GM23338 (cell line): Measurements from ENCODE around the gene FGD4. TPM values are rescaled to one million over a fixed set of nuclear protein-coding genes. Genes with fewer than 3 reads are reported as not detected.

Source experiments
- ATAC-seq: fragments of 200-7000 bp; cut with Tn5 transposase; 3 replicates; pipeline ENCODE4 v1.9.1; 2020
- DNase-seq: peaks from one replicate; pipeline ENCODE4 v3.0.0-alpha.2; 2015; ENCODE audit warnings: low spot score
- H2AFZ ChIP-seq: fragments of 200-600 bp; sonication (generic); 2 replicates; pipeline ENCODE4 v1.8.0; 2016; ENCODE audit warnings: antibody characterized with exemption, mild to moderate bottlenecking, moderate library complexity
- H3F3A ChIP-seq: fragments of 200-600 bp; sonication (generic); replicated peaks from 2 replicates; pipeline ENCODE4 v1.8.0; 2017; ENCODE audit warnings: antibody characterized with exemption, mixed run types, low read depth
- H3K27ac ChIP-seq: fragments of 200-600 bp; sonication (generic); 2 replicates; pipeline ENCODE4 v1.6.1; 2016; ENCODE audit warnings: low read depth
- H3K27me3 ChIP-seq: fragments of 200-600 bp; sonication (generic); 2 replicates; pipeline ENCODE4 v1.8.0; 2016; ENCODE audit warnings: mild to moderate bottlenecking, mixed run types, moderate library complexity; ENCODE audit not compliant: insufficient read depth
- H3K36me3 ChIP-seq: fragments of 200-600 bp; sonication (generic); 2 replicates; pipeline ENCODE4 v1.8.0; 2016; ENCODE audit warnings: mild to moderate bottlenecking; ENCODE audit not compliant: insufficient read depth
- H3K4me1 ChIP-seq: fragments of 200-600 bp; sonication (generic); 2 replicates; pipeline ENCODE4 v1.8.0; 2016; ENCODE audit warnings: mild to moderate bottlenecking, moderate library complexity; ENCODE audit not compliant: insufficient read depth
- H3K4me2 ChIP-seq: fragments of 200-600 bp; sonication (generic); 2 replicates; pipeline ENCODE4 v1.7.1; 2017; ENCODE audit warnings: mixed run types
- H3K4me3 ChIP-seq: fragments of 200-600 bp; sonication (generic); 2 replicates; pipeline ENCODE4 v1.6.1; 2016; ENCODE audit warnings: mixed run types
- H3K79me2 ChIP-seq: fragments of 200-600 bp; sonication (generic); replicated peaks from 2 replicates; pipeline ENCODE4 v1.8.0; 2017; ENCODE audit warnings: mild to moderate bottlenecking; ENCODE audit not compliant: insufficient read depth
- H3K9me2 ChIP-seq: fragments of 200-600 bp; sonication (generic); 2 replicates; pipeline ENCODE4 v1.8.0; 2017; ENCODE audit not compliant: insufficient read depth
- H4K20me1 ChIP-seq: fragments of 200-600 bp; sonication (generic); replicated peaks from 2 replicates; pipeline ENCODE4 v1.8.0; 2017; ENCODE audit warnings: mild to moderate bottlenecking; ENCODE audit not compliant: insufficient read depth
- H3K27ac Mint-ChIP-seq: 2 replicates; pipeline ENCODE4 v1.8.0; 2020; ENCODE audit warnings: inconsistent platforms, mild to moderate bottlenecking, moderate library complexity, mixed read lengths
- H3K27me3 Mint-ChIP-seq: 3 replicates; pipeline ENCODE4 v1.8.0; 2022; ENCODE audit warnings: low read depth, mild to moderate bottlenecking, moderate library complexity, mixed read lengths, inconsistent platforms; ENCODE audit not compliant: insufficient read depth, poor library complexity
- H3K36me3 Mint-ChIP-seq: 3 replicates; pipeline ENCODE4 v1.8.0; 2021; ENCODE audit warnings: low read depth, mild to moderate bottlenecking, inconsistent platforms, moderate library complexity, mixed read lengths
- H3K4me1 Mint-ChIP-seq: 3 replicates; pipeline ENCODE4 v1.8.0; 2020; ENCODE audit warnings: mild to moderate bottlenecking, inconsistent platforms, mixed read lengths
- H3K4me3 Mint-ChIP-seq: 3 replicates; pipeline ENCODE4 v1.8.0; 2021; ENCODE audit warnings: moderate library complexity, mild to moderate bottlenecking, inconsistent platforms, mixed read lengths
- H3K9me3 Mint-ChIP-seq: 3 replicates; pipeline ENCODE4 v1.8.0; 2020; ENCODE audit warnings: moderate library complexity, mild to moderate bottlenecking, inconsistent platforms, mixed read lengths
- CREB1 ChIP-seq: fragments of 250-450 bp; sonication (Bioruptor Pico); IDR thresholded peaks from 2 replicates; pipeline ENCODE4 v1.5.0; 2020; ENCODE audit warnings: low read depth, mild to moderate bottlenecking, moderate library complexity
- EZH2 ChIP-seq: fragments of 200-600 bp; sonication (generic); IDR thresholded peaks from one replicate; pipeline ENCODE4 v1.8.0; 2017; ENCODE audit warnings: antibody characterized with exemption, mild to moderate bottlenecking, low read depth; ENCODE audit not compliant: unreplicated experiment
- EZH2phosphoT487 ChIP-seq: fragments of 200-600 bp; sonication (generic); IDR thresholded peaks from one replicate; pipeline ENCODE4 v1.8.1; 2018; ENCODE audit warnings: antibody characterized with exemption; ENCODE audit not compliant: unreplicated experiment
- JUNB ChIP-seq: IDR thresholded peaks from one replicate; pipeline ENCODE4 v1.6.1; 2016; ENCODE audit warnings: antibody characterized with exemption; ENCODE audit not compliant: unreplicated experiment
- NANOG ChIP-seq: IDR thresholded peaks from 2 replicates; pipeline ENCODE4 v1.6.1; 2016; ENCODE audit warnings: antibody characterized with exemption, borderline replicate concordance
- POLR2AphosphoS5 ChIP-seq: IDR thresholded peaks from 2 replicates; pipeline ENCODE4 v1.6.1; 2016; ENCODE audit warnings: antibody characterized with exemption, low read depth
- STAT1 ChIP-seq: IDR thresholded peaks from one replicate; pipeline ENCODE4 v1.6.1; 2016; ENCODE audit warnings: antibody characterized with exemption; ENCODE audit not compliant: unreplicated experiment
- ZNF114 ChIP-seq: fragments of 250-450 bp; sonication (Bioruptor Pico); IDR thresholded peaks from 2 replicates; pipeline ENCODE4 v1.5.0; 2020; ENCODE audit warnings: mild to moderate bottlenecking, moderate library complexity
- ZNF331 ChIP-seq: fragments of 250-450 bp; sonication (Bioruptor Pico); IDR thresholded peaks from 2 replicates; pipeline ENCODE4 v1.5.0; 2020; ENCODE audit warnings: low read depth, mild to moderate bottlenecking, moderate library complexity
- polyA plus RNA-seq: library from polyadenylated mRNA; unstranded; fragments of >200 nt; fragmentation: Nextera tagmentation; extraction: Ambion mirVana; gene quantifications from 2 replicates; pipeline ENCODE4 v1.2.1, GENCODE V29; 2016
- total RNA-seq: library from RNA; depleted of rRNA; stranded (reverse); fragments of >200 nt; shearing (Covaris generic); gene quantifications from 2 replicates; pipeline ENCODE4 v1.2.3, GENCODE V29; 2014
- TF ChIP-seq, protein P1 (sequence below), 2 experiments: fragments of 200-600 bp in 1 of 2; sonication (generic) in 1 of 2; conservative IDR thresholded peaks; 2 replicates each; pipeline versions ENCODE4 v1.5.1 to v1.6.1; 2016 to 2017; ENCODE audit warnings: antibody characterized with exemption in 2 of 2, low read depth in 2 of 2, mild to moderate bottlenecking in 2 of 2, moderate library complexity in 1 of 2
- TF ChIP-seq, protein P2 (sequence below): fragments of 250-450 bp; sonication (Bioruptor Pico); IDR thresholded peaks from 2 replicates; pipeline ENCODE4 v1.5.0; 2020; ENCODE audit warnings: mild to moderate bottlenecking, moderate library complexity
- TF ChIP-seq, protein P3 (sequence below): IDR thresholded peaks from one replicate; pipeline ENCODE4 v1.6.1; 2018; ENCODE audit warnings: antibody characterized with exemption; ENCODE audit not compliant: unreplicated experiment
- TF ChIP-seq, protein P4 (sequence below): IDR thresholded peaks from 2 replicates; pipeline ENCODE4 v1.6.1; 2016; ENCODE audit warnings: antibody characterized with exemption

Gene FGD4
- total and polyA plus RNA-seq, 2 experiments from 2014 or later = 24.3 to 54.3 TPM

DNA sequence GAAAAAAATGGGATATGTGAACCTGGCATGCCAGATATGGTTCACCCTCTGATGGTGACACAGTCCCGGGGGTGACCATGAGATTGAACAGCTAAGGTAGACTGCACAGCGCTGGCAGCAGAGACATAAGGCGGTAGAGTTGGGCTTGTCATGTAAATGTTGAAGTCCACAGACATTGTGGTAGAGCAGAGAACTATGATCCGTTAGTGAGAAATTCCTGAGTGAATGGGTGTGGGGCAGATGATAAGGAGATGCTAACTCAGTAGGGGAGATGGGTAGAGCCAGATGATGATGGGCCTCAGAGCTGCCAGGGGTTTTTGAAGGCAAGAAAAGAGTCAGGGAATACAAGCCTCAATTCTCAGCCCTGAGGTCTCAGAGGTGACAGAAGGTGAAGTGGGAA lies 228.6 kb downstream of the FGD4 start:
- Histone ChIP-seq H3F3A (peaks cover 11% of the 10 kb centered on the region; the same call in 1 of the 2 replicates), H2AFZ (no peak overlapping the region), H3K79me2 (no peaks in the 10 kb centered on the region), H3K9me2 (no peaks in the 10 kb centered on the region), H3K4me1 (no peaks in the 10 kb centered on the region), H3K36me3 (peaks cover 47% of the 10 kb centered on the region), H3K4me2 (no peak overlapping the region), H4K20me1 (peaks cover 8% of the 10 kb centered on the region; the same call in 1 of the 2 replicates), H3K4me3 (no peak overlapping the region), H3K27ac (peak overlapping the region; percentile 63; the same call in 1 of the 2 replicates), H3K27me3 (no peaks in the 10 kb centered on the region)
- DNase-seq (no peak), ATAC-seq (no peak)
- Mint-ChIP-seq H3K9me3 (no peaks in the 10 kb centered on the region; the same call in 2 of the 3 replicates), H3K36me3 (peaks cover 40% of the 10 kb centered on the region), H3K27me3 (no peaks in the 10 kb centered on the region), H3K27ac (no peak overlapping the region), H3K4me1 (no peaks in the 10 kb centered on the region), H3K4me3 (no peak overlapping the region)
- TF ChIP-seq JUNB (no peak), EZH2 (no peak), ZNF331 (CRISPR knock-in tag) (no peak), STAT1 (no peak), ZNF114 (CRISPR knock-in tag) (no peak), POLR2AphosphoS5 (no peak), CREB1 (CRISPR knock-in tag) (no peak), NANOG (no peak), EZH2phosphoT487 (no peak)
- TF ChIP-seq, protein P1, sequence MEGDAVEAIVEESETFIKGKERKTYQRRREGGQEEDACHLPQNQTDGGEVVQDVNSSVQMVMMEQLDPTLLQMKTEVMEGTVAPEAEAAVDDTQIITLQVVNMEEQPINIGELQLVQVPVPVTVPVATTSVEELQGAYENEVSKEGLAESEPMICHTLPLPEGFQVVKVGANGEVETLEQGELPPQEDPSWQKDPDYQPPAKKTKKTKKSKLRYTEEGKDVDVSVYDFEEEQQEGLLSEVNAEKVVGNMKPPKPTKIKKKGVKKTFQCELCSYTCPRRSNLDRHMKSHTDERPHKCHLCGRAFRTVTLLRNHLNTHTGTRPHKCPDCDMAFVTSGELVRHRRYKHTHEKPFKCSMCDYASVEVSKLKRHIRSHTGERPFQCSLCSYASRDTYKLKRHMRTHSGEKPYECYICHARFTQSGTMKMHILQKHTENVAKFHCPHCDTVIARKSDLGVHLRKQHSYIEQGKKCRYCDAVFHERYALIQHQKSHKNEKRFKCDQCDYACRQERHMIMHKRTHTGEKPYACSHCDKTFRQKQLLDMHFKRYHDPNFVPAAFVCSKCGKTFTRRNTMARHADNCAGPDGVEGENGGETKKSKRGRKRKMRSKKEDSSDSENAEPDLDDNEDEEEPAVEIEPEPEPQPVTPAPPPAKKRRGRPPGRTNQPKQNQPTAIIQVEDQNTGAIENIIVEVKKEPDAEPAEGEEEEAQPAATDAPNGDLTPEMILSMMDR (conservative IDR thresholded peaks at IDR 0.05; ENCODE audit: low read depth in 2 of 2) = no peak
- TF ChIP-seq, protein P2, sequence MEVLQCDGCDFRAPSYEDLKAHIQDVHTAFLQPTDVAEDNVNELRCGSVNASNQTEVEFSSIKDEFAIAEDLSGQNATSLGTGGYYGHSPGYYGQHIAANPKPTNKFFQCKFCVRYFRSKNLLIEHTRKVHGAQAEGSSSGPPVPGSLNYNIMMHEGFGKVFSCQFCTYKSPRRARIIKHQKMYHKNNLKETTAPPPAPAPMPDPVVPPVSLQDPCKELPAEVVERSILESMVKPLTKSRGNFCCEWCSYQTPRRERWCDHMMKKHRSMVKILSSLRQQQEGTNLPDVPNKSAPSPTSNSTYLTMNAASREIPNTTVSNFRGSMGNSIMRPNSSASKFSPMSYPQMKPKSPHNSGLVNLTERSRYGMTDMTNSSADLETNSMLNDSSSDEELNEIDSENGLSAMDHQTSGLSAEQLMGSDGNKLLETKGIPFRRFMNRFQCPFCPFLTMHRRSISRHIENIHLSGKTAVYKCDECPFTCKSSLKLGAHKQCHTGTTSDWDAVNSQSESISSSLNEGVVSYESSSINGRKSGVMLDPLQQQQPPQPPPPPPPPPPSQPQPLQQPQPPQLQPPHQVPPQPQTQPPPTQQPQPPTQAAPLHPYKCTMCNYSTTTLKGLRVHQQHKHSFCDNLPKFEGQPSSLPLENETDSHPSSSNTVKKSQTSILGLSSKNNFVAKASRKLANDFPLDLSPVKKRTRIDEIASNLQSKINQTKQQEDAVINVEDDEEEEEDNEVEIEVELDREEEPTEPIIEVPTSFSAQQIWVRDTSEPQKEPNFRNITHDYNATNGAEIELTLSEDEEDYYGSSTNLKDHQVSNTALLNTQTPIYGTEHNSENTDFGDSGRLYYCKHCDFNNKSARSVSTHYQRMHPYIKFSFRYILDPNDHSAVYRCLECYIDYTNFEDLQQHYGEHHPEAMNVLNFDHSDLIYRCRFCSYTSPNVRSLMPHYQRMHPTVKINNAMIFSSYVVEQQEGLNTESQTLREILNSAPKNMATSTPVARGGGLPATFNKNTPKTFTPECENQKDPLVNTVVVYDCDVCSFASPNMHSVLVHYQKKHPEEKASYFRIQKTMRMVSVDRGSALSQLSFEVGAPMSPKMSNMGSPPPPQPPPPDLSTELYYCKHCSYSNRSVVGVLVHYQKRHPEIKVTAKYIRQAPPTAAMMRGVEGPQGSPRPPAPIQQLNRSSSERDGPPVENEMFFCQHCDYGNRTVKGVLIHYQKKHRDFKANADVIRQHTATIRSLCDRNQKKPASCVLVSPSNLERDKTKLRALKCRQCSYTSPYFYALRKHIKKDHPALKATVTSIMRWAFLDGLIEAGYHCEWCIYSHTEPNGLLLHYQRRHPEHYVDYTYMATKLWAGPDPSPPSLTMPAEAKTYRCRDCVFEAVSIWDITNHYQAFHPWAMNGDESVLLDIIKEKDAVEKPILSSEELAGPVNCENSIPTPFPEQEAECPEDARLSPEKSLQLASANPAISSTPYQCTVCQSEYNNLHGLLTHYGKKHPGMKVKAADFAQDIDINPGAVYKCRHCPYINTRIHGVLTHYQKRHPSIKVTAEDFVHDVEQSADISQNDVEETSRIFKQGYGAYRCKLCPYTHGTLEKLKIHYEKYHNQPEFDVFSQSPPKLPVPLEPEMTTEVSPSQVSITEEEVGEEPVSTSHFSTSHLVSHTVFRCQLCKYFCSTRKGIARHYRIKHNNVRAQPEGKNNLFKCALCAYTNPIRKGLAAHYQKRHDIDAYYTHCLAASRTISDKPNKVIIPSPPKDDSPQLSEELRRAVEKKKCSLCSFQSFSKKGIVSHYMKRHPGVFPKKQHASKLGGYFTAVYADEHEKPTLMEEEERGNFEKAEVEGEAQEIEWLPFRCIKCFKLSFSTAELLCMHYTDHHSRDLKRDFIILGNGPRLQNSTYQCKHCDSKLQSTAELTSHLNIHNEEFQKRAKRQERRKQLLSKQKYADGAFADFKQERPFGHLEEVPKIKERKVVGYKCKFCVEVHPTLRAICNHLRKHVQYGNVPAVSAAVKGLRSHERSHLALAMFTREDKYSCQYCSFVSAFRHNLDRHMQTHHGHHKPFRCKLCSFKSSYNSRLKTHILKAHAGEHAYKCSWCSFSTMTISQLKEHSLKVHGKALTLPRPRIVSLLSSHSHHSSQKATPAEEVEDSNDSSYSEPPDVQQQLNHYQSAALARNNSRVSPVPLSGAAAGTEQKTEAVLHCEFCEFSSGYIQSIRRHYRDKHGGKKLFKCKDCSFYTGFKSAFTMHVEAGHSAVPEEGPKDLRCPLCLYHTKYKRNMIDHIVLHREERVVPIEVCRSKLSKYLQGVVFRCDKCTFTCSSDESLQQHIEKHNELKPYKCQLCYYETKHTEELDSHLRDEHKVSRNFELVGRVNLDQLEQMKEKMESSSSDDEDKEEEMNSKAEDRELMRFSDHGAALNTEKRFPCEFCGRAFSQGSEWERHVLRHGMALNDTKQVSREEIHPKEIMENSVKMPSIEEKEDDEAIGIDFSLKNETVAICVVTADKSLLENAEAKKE (CRISPR knock-in tag) = no peak
- TF ChIP-seq, protein P3, sequence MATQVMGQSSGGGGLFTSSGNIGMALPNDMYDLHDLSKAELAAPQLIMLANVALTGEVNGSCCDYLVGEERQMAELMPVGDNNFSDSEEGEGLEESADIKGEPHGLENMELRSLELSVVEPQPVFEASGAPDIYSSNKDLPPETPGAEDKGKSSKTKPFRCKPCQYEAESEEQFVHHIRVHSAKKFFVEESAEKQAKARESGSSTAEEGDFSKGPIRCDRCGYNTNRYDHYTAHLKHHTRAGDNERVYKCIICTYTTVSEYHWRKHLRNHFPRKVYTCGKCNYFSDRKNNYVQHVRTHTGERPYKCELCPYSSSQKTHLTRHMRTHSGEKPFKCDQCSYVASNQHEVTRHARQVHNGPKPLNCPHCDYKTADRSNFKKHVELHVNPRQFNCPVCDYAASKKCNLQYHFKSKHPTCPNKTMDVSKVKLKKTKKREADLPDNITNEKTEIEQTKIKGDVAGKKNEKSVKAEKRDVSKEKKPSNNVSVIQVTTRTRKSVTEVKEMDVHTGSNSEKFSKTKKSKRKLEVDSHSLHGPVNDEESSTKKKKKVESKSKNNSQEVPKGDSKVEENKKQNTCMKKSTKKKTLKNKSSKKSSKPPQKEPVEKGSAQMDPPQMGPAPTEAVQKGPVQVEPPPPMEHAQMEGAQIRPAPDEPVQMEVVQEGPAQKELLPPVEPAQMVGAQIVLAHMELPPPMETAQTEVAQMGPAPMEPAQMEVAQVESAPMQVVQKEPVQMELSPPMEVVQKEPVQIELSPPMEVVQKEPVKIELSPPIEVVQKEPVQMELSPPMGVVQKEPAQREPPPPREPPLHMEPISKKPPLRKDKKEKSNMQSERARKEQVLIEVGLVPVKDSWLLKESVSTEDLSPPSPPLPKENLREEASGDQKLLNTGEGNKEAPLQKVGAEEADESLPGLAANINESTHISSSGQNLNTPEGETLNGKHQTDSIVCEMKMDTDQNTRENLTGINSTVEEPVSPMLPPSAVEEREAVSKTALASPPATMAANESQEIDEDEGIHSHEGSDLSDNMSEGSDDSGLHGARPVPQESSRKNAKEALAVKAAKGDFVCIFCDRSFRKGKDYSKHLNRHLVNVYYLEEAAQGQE = no peak
- TF ChIP-seq, protein P4, sequence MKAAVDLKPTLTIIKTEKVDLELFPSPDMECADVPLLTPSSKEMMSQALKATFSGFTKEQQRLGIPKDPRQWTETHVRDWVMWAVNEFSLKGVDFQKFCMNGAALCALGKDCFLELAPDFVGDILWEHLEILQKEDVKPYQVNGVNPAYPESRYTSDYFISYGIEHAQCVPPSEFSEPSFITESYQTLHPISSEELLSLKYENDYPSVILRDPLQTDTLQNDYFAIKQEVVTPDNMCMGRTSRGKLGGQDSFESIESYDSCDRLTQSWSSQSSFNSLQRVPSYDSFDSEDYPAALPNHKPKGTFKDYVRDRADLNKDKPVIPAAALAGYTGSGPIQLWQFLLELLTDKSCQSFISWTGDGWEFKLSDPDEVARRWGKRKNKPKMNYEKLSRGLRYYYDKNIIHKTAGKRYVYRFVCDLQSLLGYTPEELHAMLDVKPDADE = no peak
